Thoracic aorta (tissue), 2 donors: ENCODE measurements around the gene ARHGAP32. TPM values are rescaled to one million over a fixed set of nuclear protein-coding genes. Genes with fewer than 3 reads are reported as not detected.

Source experiments
- ATAC-seq: fragments of 150-250 bp; one replicate; pipeline ENCODE4 v1.8.0; 2017; ENCODE audit warnings: low read depth; ENCODE audit not compliant: insufficient number of reproducible peaks, low FRiP score
- DNase-seq: peaks from one replicate; pipeline ENCODE4 v3.0.0-alpha.2; 2020; ENCODE audit warnings: low spot score
- H3K27ac ChIP-seq, 2 donors: fragments of 200-600 bp; sonication (generic); 1 replicate in 1 of 2; 2 replicates in 1 of 2; pipeline ENCODE4 v1.5.1; 2016; ENCODE audit warnings: mild to moderate bottlenecking in 2 of 2, moderate library complexity in 2 of 2
- H3K27me3 ChIP-seq: fragments of 200-600 bp; sonication (generic); replicated peaks from 2 replicates; pipeline ENCODE4 v1.6.0; 2016; ENCODE audit warnings: mild to moderate bottlenecking; ENCODE audit not compliant: insufficient read depth
- H3K36me3 ChIP-seq: fragments of 200-600 bp; sonication (generic); one replicate; pipeline ENCODE4 v1.5.1; 2016
- H3K4me1 ChIP-seq, 2 donors: fragments of 200-600 bp; sonication (generic); 1 replicate in 1 of 2; 2 replicates in 1 of 2; pipeline versions ENCODE4 v1.5.1 to v1.6.0; 2016; ENCODE audit warnings: low read depth in 2 of 2, mild to moderate bottlenecking in 1 of 2; ENCODE audit not compliant: control insufficient read depth in 1 of 2
- H3K4me3 ChIP-seq: fragments of 200-600 bp; sonication (generic); 2 replicates; pipeline ENCODE4 v1.5.1; 2016; ENCODE audit warnings: mild to moderate bottlenecking
- H3K9me3 ChIP-seq: fragments of 200-600 bp; sonication (generic); 2 replicates; pipeline ENCODE4 v1.5.1; 2016
- CTCF ChIP-seq: fragments of 200-600 bp; sonication (generic); IDR thresholded peaks from one replicate; pipeline ENCODE4 v1.5.1; 2019; ENCODE audit warnings: antibody characterized with exemption
- total RNA-seq, 2 donors: library from RNA; depleted of rRNA; stranded (reverse); fragments of >200 nt; gene quantifications; one replicate each; pipeline versions ENCODE4 v1.1.0 to v1.2.3, GENCODE V29; 2016

Gene ARHGAP32
- total RNA-seq, 2 donors from 2014 or later: 7.9 to 13.8 TPM

- Histone ChIP-seq H3K27me3 (no peaks in the 10 kb centered on the region), H3K4me3 (no peak overlapping the region), H3K4me1 (no peaks in the 10 kb centered on the region), H3K36me3 (no peaks in the 10 kb centered on the region), H3K9me3 (no peaks in the 10 kb centered on the region), H3K27ac (no peak overlapping the region)
- ATAC-seq: no peak
- TF ChIP-seq CTCF: no peak
- no peak for DNase-seq
These were observed 149.6 kb downstream of the ARHGAP32 start for GRCh38 chr11:129042503-129042902.

GRCh38 chr11:129041611-129042018 is 150.5 kb downstream of the ARHGAP32 start:
- H3K36me3 ChIP-seq: no peaks in the 10 kb centered on the region
- H3K4me1 ChIP-seq: no peaks in the 10 kb centered on the region
- no peaks in the 10 kb centered on the region for H3K27me3 ChIP-seq
- no peak for TF ChIP-seq CTCF
- ATAC-seq (no peak), DNase-seq (no peak)
- H3K4me3 ChIP-seq: no peak overlapping the region
- H3K9me3 ChIP-seq: no peaks in the 10 kb centered on the region
- no peak overlapping the region for H3K27ac ChIP-seq

GRCh38 chr11:129040934-129041333 is 151.2 kb downstream of the ARHGAP32 start:
- TF ChIP-seq CTCF: no peak

DNA sequence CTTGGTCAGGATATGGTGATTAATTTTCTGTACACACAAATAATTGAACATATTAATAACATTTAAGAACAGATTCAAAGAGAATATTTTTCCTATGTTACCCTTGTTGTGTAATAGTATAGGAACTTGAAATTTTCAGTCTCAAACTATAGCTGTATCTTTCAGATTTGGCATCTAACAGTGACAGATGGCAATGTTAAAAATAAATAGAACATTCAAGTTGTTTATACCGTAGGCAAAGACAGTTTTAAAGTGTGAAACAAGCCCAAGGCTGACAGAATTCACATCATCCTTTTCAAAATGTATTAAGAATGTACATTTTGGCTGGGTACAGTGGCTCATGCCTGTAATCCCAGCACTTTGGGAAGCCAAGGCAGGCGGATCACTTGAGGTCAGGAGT is 156.9 kb downstream of the ARHGAP32 start:
- Histone ChIP-seq H3K4me1 (no peaks in the 10 kb centered on the region), H3K4me3 (no peak overlapping the region), H3K27me3 (no peaks in the 10 kb centered on the region), H3K36me3 (no peaks in the 10 kb centered on the region), H3K9me3 (no peaks in the 10 kb centered on the region), H3K27ac (no peak overlapping the region)
- TF ChIP-seq CTCF: no peak
- ATAC-seq (no peak), DNase-seq (no peak)

More at GRCh38 chr11:129040934-129041333, 151.2 kb downstream of the ARHGAP32 start:
- H3K4me3 ChIP-seq: no peak overlapping the region
- no peaks in the 10 kb centered on the region for H3K36me3 ChIP-seq
- ATAC-seq (no peak), DNase-seq (no peak)
- no peaks in the 10 kb centered on the region for H3K4me1 ChIP-seq
- H3K27me3 ChIP-seq: no peaks in the 10 kb centered on the region
- no peaks in the 10 kb centered on the region for H3K9me3 ChIP-seq
- no peak overlapping the region for H3K27ac ChIP-seq

DNA sequence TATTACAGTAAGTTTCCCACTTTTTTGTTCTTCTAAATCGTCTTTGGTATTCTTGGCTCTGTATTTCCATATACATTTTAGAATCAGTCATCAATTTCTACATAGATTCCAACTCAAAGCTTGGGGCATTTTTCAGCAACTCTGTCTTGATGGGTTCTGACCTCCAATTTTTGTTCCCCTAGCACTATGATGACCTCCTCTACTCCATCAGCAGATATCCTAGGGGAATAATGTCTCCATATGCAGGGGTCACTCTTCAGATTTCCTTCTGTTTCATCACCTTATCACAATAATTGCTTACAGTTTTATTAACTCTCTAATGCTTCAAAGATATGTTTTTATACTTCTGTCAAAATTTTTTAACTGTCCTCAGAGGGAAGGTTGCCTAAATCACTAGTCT is 158.1 kb downstream of the ARHGAP32 start:
- TF ChIP-seq CTCF: no peak
- no peak overlapping the region for H3K4me3 ChIP-seq
- H3K9me3 ChIP-seq: no peaks in the 10 kb centered on the region
- no peak for DNase-seq
- H3K36me3 ChIP-seq: no peaks in the 10 kb centered on the region
- no peak overlapping the region for H3K27ac ChIP-seq
- no peak for ATAC-seq
- H3K27me3 ChIP-seq: no peaks in the 10 kb centered on the region
- H3K4me1 ChIP-seq: no peaks in the 10 kb centered on the region
